Body of pancreas (tissue), 4 donors: ENCODE measurements around the gene NKX1-1.

Experiments
- POLR2A ChIP-seq, 3 donors: fragments of 450-650 bp; IDR thresholded peaks; one replicate each; pipeline ENCODE4 v1.6.1; 2016; ENCODE audit warnings: antibody characterized with exemption in 3 of 3, mild to moderate bottlenecking in 2 of 3
- TF ChIP-seq, protein P1 (sequence below), 7 experiments: fragments of 450-650 bp in 4 of 7; fragments of 200-600 bp in 3 of 7; sonication (generic) in 3 of 7; IDR thresholded peaks; one replicate each; pipeline ENCODE4 v1.5.1; 2016 to 2019; ENCODE audit warnings: antibody characterized with exemption in 7 of 7

- TF ChIP-seq, protein P1, sequence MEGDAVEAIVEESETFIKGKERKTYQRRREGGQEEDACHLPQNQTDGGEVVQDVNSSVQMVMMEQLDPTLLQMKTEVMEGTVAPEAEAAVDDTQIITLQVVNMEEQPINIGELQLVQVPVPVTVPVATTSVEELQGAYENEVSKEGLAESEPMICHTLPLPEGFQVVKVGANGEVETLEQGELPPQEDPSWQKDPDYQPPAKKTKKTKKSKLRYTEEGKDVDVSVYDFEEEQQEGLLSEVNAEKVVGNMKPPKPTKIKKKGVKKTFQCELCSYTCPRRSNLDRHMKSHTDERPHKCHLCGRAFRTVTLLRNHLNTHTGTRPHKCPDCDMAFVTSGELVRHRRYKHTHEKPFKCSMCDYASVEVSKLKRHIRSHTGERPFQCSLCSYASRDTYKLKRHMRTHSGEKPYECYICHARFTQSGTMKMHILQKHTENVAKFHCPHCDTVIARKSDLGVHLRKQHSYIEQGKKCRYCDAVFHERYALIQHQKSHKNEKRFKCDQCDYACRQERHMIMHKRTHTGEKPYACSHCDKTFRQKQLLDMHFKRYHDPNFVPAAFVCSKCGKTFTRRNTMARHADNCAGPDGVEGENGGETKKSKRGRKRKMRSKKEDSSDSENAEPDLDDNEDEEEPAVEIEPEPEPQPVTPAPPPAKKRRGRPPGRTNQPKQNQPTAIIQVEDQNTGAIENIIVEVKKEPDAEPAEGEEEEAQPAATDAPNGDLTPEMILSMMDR (IDR thresholded peaks at IDR 0.05), result no peak
- no peak for TF ChIP-seq POLR2A (IDR thresholded peaks at IDR 0.05)
Observed at GRCh38 chr4:1410491-1411325, 4.5 kb upstream of the NKX1-1 start.
